Endothelial cell (in vitro differentiated cells): ENCODE results near the gene MAGI1. TPM values are rescaled to one million over a fixed set of nuclear protein-coding genes. Genes with fewer than 3 reads are reported as not detected.

Experiments
- DNase-seq: peaks from one replicate; pipeline ENCODE4 v3.0.0; 2021; ENCODE audit warnings: low spot score
- H3K27ac Mint-ChIP-seq: one replicate; pipeline ENCODE4 v1.8.0; 2021; ENCODE audit warnings: mixed read lengths, inconsistent platforms; ENCODE audit not compliant: unreplicated experiment
- H3K27me3 Mint-ChIP-seq: one replicate; pipeline ENCODE4 v1.8.0; 2021; ENCODE audit warnings: mild to moderate bottlenecking, moderate library complexity, mixed read lengths, inconsistent platforms; ENCODE audit not compliant: unreplicated experiment
- H3K36me3 Mint-ChIP-seq: one replicate; pipeline ENCODE4 v1.8.0; 2021; ENCODE audit warnings: mild to moderate bottlenecking, low read depth, mixed read lengths, inconsistent platforms; ENCODE audit not compliant: unreplicated experiment
- H3K4me1 Mint-ChIP-seq: one replicate; pipeline ENCODE4 v1.8.0; 2021; ENCODE audit warnings: mild to moderate bottlenecking, mixed read lengths, inconsistent platforms; ENCODE audit not compliant: unreplicated experiment
- H3K4me3 Mint-ChIP-seq: one replicate; pipeline ENCODE4 v1.8.0; 2021; ENCODE audit warnings: mild to moderate bottlenecking, mixed read lengths, inconsistent platforms; ENCODE audit not compliant: unreplicated experiment
- H3K9me3 Mint-ChIP-seq: one replicate; pipeline ENCODE4 v1.8.0; 2021; ENCODE audit warnings: mixed read lengths, inconsistent platforms; ENCODE audit not compliant: unreplicated experiment
- CTCF ChIP-seq: fragments of 200-600 bp; sonication (generic); IDR thresholded peaks from one replicate; pipeline ENCODE4 v1.5.0; 2021; ENCODE audit warnings: antibody characterized with exemption; ENCODE audit not compliant: unreplicated experiment
- total RNA-seq: library from RNA; stranded (reverse); fragmentation: NEBNext Ultra II Directional; extraction: Animal tissue kit (Norgen Biotek cat#: 25700); gene quantifications from one replicate; pipeline ENCODE4 v1.2.1, GENCODE V29; 2021; ENCODE audit not compliant: unreplicated experiment

MAGI1 gene
- total RNA-seq, 1 donor from 2014 or later, result 33.8 TPM

GRCh38 chr3:65563861-65564260, 474.9 kb downstream of the MAGI1 start:
- Mint-ChIP-seq H3K27ac (no peak overlapping the region), H3K4me1 (peaks cover 7% of the 10 kb centered on the region), H3K4me3 (no peak overlapping the region), H3K36me3 (no peaks in the 10 kb centered on the region), H3K27me3 (no peaks in the 10 kb centered on the region), H3K9me3 (no peaks in the 10 kb centered on the region)
- no peak for TF ChIP-seq CTCF
- DNase-seq, result no peak

- Mint-ChIP-seq H3K27me3 (peaks cover 1% of the 10 kb centered on the region), H3K9me3 (no peaks in the 10 kb centered on the region), H3K4me3 (no peak overlapping the region), H3K4me1 (peaks cover 14% of the 10 kb centered on the region), H3K36me3 (no peaks in the 10 kb centered on the region), H3K27ac (no peak overlapping the region)
- no peak for TF ChIP-seq CTCF
- DNase-seq, result no peak
Measured at GRCh38 chr3:65562447-65562846, 476.3 kb downstream of the MAGI1 start.

DNA sequence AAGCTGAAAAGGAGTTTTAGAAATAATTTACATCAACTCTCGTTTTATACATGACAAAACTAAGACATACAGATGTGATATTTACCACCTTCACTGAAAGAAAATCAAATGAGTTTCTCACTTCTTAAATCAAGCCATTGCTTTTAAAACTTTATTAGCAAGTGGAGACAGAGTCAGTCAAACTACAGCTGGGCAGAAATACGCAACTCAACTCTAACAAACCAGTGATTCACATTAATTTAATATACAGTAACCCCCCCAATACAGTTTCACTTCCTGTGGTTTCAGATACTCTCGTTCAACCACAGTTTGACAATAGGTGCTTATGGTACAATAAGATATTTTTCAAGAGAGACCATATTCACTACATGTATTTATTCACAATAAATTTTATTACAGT, 477.1 kb downstream of the MAGI1 start:
- DNase-seq, result no peak
- no peaks in the 10 kb centered on the region for H3K36me3 Mint-ChIP-seq
- TF ChIP-seq CTCF, result no peak
- H3K27me3 Mint-ChIP-seq, result peaks cover 2% of the 10 kb centered on the region
- H3K27ac Mint-ChIP-seq, result no peak overlapping the region
- peaks cover 22% of the 10 kb centered on the region for H3K4me1 Mint-ChIP-seq
- H3K4me3 Mint-ChIP-seq, result no peak overlapping the region
- H3K9me3 Mint-ChIP-seq, result no peaks in the 10 kb centered on the region

- no peak for DNase-seq
- Mint-ChIP-seq H3K4me1 (peaks cover 24% of the 10 kb centered on the region), H3K27ac (no peak overlapping the region), H3K4me3 (no peak overlapping the region), H3K27me3 (peaks cover 2% of the 10 kb centered on the region), H3K36me3 (no peaks in the 10 kb centered on the region), H3K9me3 (no peaks in the 10 kb centered on the region)
- no peak for TF ChIP-seq CTCF
Measured at GRCh38 chr3:65560901-65561300, 477.8 kb downstream of the MAGI1 start.

DNA sequence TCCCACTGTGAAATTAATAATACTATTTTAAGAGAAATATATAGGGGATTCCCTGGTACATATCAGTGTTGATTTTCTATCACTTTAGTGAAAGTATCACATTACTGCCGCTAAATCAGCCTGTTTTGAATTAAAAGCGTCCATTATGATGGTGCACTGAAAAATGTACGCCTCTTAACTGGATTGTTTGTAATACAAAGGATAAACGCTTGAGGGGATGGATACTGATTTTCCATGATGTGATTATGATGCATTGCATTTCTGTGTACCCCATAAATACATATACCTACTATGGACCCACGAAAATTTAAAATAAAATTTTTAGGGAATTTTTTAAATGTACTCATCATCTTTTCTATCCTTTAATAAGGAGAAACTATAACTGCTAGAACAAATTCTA, 478.6 kb downstream of the MAGI1 start:
- Mint-ChIP-seq H3K27ac (no peak overlapping the region), H3K9me3 (no peaks in the 10 kb centered on the region), H3K36me3 (no peaks in the 10 kb centered on the region), H3K4me3 (no peak overlapping the region), H3K27me3 (peaks cover 2% of the 10 kb centered on the region), H3K4me1 (peaks cover 24% of the 10 kb centered on the region)
- DNase-seq, result no peak
- TF ChIP-seq CTCF, result no peak
